RCC 7860 (cell line): Measurements from ENCODE around the gene CALU.
A peak's percentile ranks its signal among the peaks of the same experiment; 100 is the strongest.

Source experiments
- DNase-seq: peaks from one replicate; pipeline ENCODE4 v3.0.0-alpha.2; 2015; ENCODE audit warnings: low spot score
- FAIRE-seq: peaks from 2 replicates; lab custom pipeline; 2012; peaks lifted over from hg19 to GRCh38; lab: Jason Lieb, UNC

Gene CALU

GRCh38 chr7:128721376-128721775, 17.8 kb upstream of the CALU start:
- no peak for FAIRE-seq
- no peak for DNase-seq

GRCh38 chr7:128724743-128725142, 14.4 kb upstream of the CALU start:
- DNase-seq (no peak), FAIRE-seq (no peak)

- DNase-seq, result no peak
- FAIRE-seq, result no peak
These were observed 13.6 kb upstream of the CALU start for GRCh38 chr7:128725531-128725930.

- FAIRE-seq (no peak), DNase-seq (no peak)
These were observed 13.0 kb upstream of the CALU start for GRCh38 chr7:128726059-128726736.

- no peak for FAIRE-seq
These were observed 12.5 kb upstream of the CALU start for GRCh38 chr7:128726737-128727072.

GRCh38 chr7:128727239-128727638, 11.9 kb upstream of the CALU start:
- FAIRE-seq (no peak), DNase-seq (no peak)

More at GRCh38 chr7:128726737-128727072, 12.5 kb upstream of the CALU start:
- no peak for DNase-seq

GRCh38 chr7:128728598-128728997, 10.6 kb upstream of the CALU start:
- no peak for FAIRE-seq
- DNase-seq, result no peak

- FAIRE-seq, result no peak
- peak; percentile 82 for DNase-seq
These were observed 9.7 kb upstream of the CALU start for GRCh38 chr7:128729494-128729893.

- DNase-seq, result no peak
- no peak for FAIRE-seq
These were observed 8.0 kb upstream of the CALU start for GRCh38 chr7:128731184-128731583.

GRCh38 chr7:128732521-128733277, 6.5 kb upstream of the CALU start:
- DNase-seq (no peak), FAIRE-seq (no peak)

GRCh38 chr7:128733278-128733645, 5.9 kb upstream of the CALU start:
- FAIRE-seq (no peak), DNase-seq (no peak)

- FAIRE-seq, result no peak
- DNase-seq, result no peak
These were observed 4.3 kb upstream of the CALU start for GRCh38 chr7:128734890-128735289.

GRCh38 chr7:128735436-128735835, 3.7 kb upstream of the CALU start:
- FAIRE-seq, result no peak
- no peak for DNase-seq

GRCh38 chr7:128737441-128737840, 1.7 kb upstream of the CALU start:
- FAIRE-seq (no peak), DNase-seq (no peak)

GRCh38 chr7:128737867-128738385, 1.2 kb upstream of the CALU start:
- FAIRE-seq (peak; percentile 84), DNase-seq (peak; percentile 81)

- no peak for FAIRE-seq
- no peak for DNase-seq
These were observed 550 bp upstream of the CALU start for GRCh38 chr7:128738570-128739047.

GRCh38 chr7:128739990-128740682, 977 bp downstream of the CALU start:
- FAIRE-seq (no peak), DNase-seq (no peak)

GRCh38 chr7:128740996-128741395, 1.8 kb downstream of the CALU start:
- DNase-seq, result no peak
- no peak for FAIRE-seq

- no peak for DNase-seq
- no peak for FAIRE-seq
These were observed 2.3 kb downstream of the CALU start for GRCh38 chr7:128741491-128741890.

GRCh38 chr7:128742206-128742605, 3.0 kb downstream of the CALU start:
- DNase-seq, result no peak
- FAIRE-seq, result no peak

GRCh38 chr7:128743112-128743772, 4.1 kb downstream of the CALU start:
- DNase-seq, result no peak
- no peak for FAIRE-seq
